ENCODE measurements around the gene CCDC183.

GRCh38 chr9:136824496-136825225 lies 28.5 kb downstream of the CCDC183 start:
- TF ChIP-seq CTCF (IDR thresholded peaks at IDR 0.05; ENCODE audit: low read depth, low read length, missing input control): no peak
- TF ChIP-seq EGR1 (IDR thresholded peaks at IDR 0.05; ENCODE audit: low read depth in 2 of 2): no peak
- TF ChIP-seq REST (IDR thresholded peaks at IDR 0.05): no peak
- TF ChIP-seq NR2F2 (IDR thresholded peaks at IDR 0.05): no peak
- TF ChIP-seq FOXA1 (IDR thresholded peaks at IDR 0.05): no peak
- no peak for TF ChIP-seq ATF3 (IDR thresholded peaks at IDR 0.05)
- TF ChIP-seq RAD21 (IDR thresholded peaks at IDR 0.05): no peak
- no peak for TF ChIP-seq YY1 (IDR thresholded peaks at IDR 0.05)
- no peak for TF ChIP-seq MAX (IDR thresholded peaks at IDR 0.05)
- TF ChIP-seq SP1 (IDR thresholded peaks at IDR 0.05): no peak
- TF ChIP-seq GABPA (IDR thresholded peaks at IDR 0.05 in 1 of 2, conservative IDR thresholded peaks at IDR 0.05 in 1 of 2): no peak
